ENCODE results near the gene TCEA3. TPM values are rescaled to one million over a fixed set of nuclear protein-coding genes. Genes with fewer than 3 reads are reported as not detected.

The TCEA3 gene
- total and polyA plus RNA-seq, 2 of the 4 experiments (the other 2 are of a cell fraction), result 3.0 to 6.3 TPM

DNA sequence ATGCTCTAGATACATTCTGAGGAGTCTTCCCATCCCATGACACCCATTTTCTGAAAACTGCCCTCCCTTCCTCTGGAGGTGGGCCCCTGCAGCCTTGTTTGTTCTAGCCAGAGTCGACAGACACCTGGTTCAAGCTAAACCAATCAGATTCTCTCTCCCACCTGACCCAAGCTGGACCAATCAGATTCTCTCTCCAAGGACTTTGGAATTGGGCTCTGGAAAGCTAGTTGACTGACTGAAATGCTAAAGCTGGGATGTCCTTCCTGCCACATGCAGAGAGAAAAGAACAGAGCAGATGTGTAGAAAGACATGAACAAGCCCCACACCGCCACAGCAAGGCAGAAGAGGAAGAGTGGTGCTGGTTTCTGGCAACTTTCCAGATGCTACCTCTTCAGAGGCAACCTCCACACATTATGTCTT lies 34.8 kb upstream of the TCEA3 start:
- WGBS, 2 experiments (ENCODE audit: extremely low coverage in 2 of 2, insufficient read length in 1 of 2), result no CpG with 5 or more reads among the region's 2 CpGs
- ATAC-seq (ENCODE audit: low read depth) (no peak), DNase-seq (no peak)
- H3K23ac ChIP-seq (ENCODE audit: low read depth, low read length), result no peak overlapping the region
- no peak overlapping the region for H2BK20ac ChIP-seq (ENCODE audit: low read depth, low read length)
- H3K4ac ChIP-seq (ENCODE audit: low read depth, low read length), result no peak overlapping the region
- dilution Hi-C loops (cut with HindIII; ENCODE audit: low sequenced_read_pairs, unreplicated experiment) (no loop called here), intact Hi-C loops (cut with micrococcal nuclease) (no loop called here), in situ Hi-C loops (cut with MboI; ENCODE audit: low sequenced_read_pairs) (no loop called here)
- BruUV-seq (replicated peaks), result no TSS peak
- H3K56ac ChIP-seq (ENCODE audit: extremely low read depth, insufficient read depth, low read length), result no peak overlapping the region
- H3K4me1 ChIP-seq (ENCODE audit: control insufficient read depth, insufficient read depth, low read length), result no peaks in the 10 kb centered on the region
- POLR2A ChIA-PET (ENCODE audit: unreplicated experiment), result no interaction called here
- H2AK5ac ChIP-seq (ENCODE audit: low read depth, low read length), result no peak overlapping the region
- H3K14ac ChIP-seq (replicated peaks; ENCODE audit: low read depth, low read length), result no peak overlapping the region
- no peak overlapping the region for H4K8ac ChIP-seq (ENCODE audit: low read depth in 2 of 2, low read length in 2 of 2)
- CTCF ChIA-PET, result no interaction called here
- H3K4me3 ChIP-seq (ENCODE audit: insufficient read depth, low read depth, low read length), result no peak overlapping the region
- no peak overlapping the region for H4K5ac ChIP-seq (ENCODE audit: low read depth, low read length)
- H4K20me1 ChIP-seq (ENCODE audit: insufficient read depth, low read length), result peaks cover 9% of the 10 kb centered on the region; the same call in 1 of the 2 replicates
- H4K91ac ChIP-seq (ENCODE audit: insufficient read depth, low read depth, low read length), result no peak overlapping the region
- no peak overlapping the region for H3K27ac ChIP-seq (ENCODE audit: insufficient read depth, low read length)
- peaks cover 11% of the 10 kb centered on the region; the same call in 1 of the 2 replicates for H3K36me3 ChIP-seq (ENCODE audit: control insufficient read depth, insufficient read depth, low read length)
- H3K9me3 ChIP-seq (ENCODE audit: control insufficient read depth, insufficient read depth, low read length), result no peaks in the 10 kb centered on the region
- H3K27me3 ChIP-seq (ENCODE audit: control insufficient read depth, insufficient read depth, low read length), result no peaks in the 10 kb centered on the region
- peaks cover 13% of the 10 kb centered on the region for H3K9me1 ChIP-seq (ENCODE audit: insufficient read depth, low read length)
- no peak overlapping the region for H2BK5ac ChIP-seq (ENCODE audit: low read depth, low read length, poor library complexity, severe bottlenecking)
- no peak overlapping the region for H2AK9ac ChIP-seq (replicated peaks; ENCODE audit: low read depth, low read length, poor library complexity)
- H3K9ac ChIP-seq (ENCODE audit: low read depth, low read length), result no peak overlapping the region
- no peak overlapping the region for H2BK120ac ChIP-seq (ENCODE audit: low read depth, low read length)
- no peak overlapping the region for H2AFZ ChIP-seq (replicated peaks; ENCODE audit: low read length, poor library complexity)
- TF ChIP-seq NFE2L2 (IDR thresholded peaks at IDR 0.05; ENCODE audit: low read depth, low read length) (no peak), CEBPB (IDR thresholded peaks at IDR 0.05; ENCODE audit: low read depth, low read length) (no peak), MXI1 (IDR thresholded peaks at IDR 0.05; ENCODE audit: borderline replicate concordance, low read depth, low read length) (no peak), RFX5 (IDR thresholded peaks at IDR 0.05; ENCODE audit: low read depth, low read length) (no peak), POLR2A (IDR thresholded peaks at IDR 0.05; ENCODE audit: low read depth, low read length) (no peak), MAFK (IDR thresholded peaks at IDR 0.05; ENCODE audit: low read depth, low read length) (no peak), SMC3 (IDR thresholded peaks at IDR 0.05; ENCODE audit: low read depth, low read length) (no peak), RAD21 (IDR thresholded peaks at IDR 0.05; ENCODE audit: low read length) (no peak), MAZ (IDR thresholded peaks at IDR 0.05; ENCODE audit: borderline replicate concordance, low read depth, low read length) (no peak), FOS (IDR thresholded peaks at IDR 0.05; ENCODE audit: low read depth, low read length) (no peak)
- TF ChIP-seq, protein P1, sequence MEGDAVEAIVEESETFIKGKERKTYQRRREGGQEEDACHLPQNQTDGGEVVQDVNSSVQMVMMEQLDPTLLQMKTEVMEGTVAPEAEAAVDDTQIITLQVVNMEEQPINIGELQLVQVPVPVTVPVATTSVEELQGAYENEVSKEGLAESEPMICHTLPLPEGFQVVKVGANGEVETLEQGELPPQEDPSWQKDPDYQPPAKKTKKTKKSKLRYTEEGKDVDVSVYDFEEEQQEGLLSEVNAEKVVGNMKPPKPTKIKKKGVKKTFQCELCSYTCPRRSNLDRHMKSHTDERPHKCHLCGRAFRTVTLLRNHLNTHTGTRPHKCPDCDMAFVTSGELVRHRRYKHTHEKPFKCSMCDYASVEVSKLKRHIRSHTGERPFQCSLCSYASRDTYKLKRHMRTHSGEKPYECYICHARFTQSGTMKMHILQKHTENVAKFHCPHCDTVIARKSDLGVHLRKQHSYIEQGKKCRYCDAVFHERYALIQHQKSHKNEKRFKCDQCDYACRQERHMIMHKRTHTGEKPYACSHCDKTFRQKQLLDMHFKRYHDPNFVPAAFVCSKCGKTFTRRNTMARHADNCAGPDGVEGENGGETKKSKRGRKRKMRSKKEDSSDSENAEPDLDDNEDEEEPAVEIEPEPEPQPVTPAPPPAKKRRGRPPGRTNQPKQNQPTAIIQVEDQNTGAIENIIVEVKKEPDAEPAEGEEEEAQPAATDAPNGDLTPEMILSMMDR (conservative IDR thresholded peaks at IDR 0.05; ENCODE audit: low read depth, low read length), result no peak
- TF ChIP-seq, protein P2, sequence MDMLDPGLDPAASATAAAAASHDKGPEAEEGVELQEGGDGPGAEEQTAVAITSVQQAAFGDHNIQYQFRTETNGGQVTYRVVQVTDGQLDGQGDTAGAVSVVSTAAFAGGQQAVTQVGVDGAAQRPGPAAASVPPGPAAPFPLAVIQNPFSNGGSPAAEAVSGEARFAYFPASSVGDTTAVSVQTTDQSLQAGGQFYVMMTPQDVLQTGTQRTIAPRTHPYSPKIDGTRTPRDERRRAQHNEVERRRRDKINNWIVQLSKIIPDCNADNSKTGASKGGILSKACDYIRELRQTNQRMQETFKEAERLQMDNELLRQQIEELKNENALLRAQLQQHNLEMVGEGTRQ (IDR thresholded peaks at IDR 0.05; ENCODE audit: low read depth, low read length), result no peak
- no peak overlapping the region for H3K4me2 ChIP-seq (ENCODE audit: low read depth, low read length)
- peaks cover 3 to 36% of the 10 kb centered on the region in 2 experiments for H3K79me1 ChIP-seq (ENCODE audit: low read depth in 1 of 2, low read length in 2 of 2)
- no peak overlapping the region for H2BK15ac ChIP-seq (ENCODE audit: low read depth, low read length)
- no peak overlapping the region for H3K18ac ChIP-seq (ENCODE audit: low read depth, low read length)

Measured in IMR-90 (cell line).